ENCODE data around the gene PBLD.
"Not testable (repeated sequence)": the region's sequence is repeated elsewhere in the genome, so short reads cannot be mapped to it uniquely, and the experiment has no call there.

Gene PBLD

GRCh38 chr10:68253346-68253745, 79.4 kb downstream of the PBLD start:
- DNase-seq (ENCODE audit: low read depth) = no peak
- H3K4me3 ChIP-seq (ENCODE audit: low read length) = no peak overlapping the region
- no peak for TF ChIP-seq CTCF (conservative IDR thresholded peaks at IDR 0.05; ENCODE audit: low read length)

- no peak for DNase-seq (ENCODE audit: low read depth)
- no peak for TF ChIP-seq CTCF (conservative IDR thresholded peaks at IDR 0.05; ENCODE audit: low read length)
- no peak overlapping the region for H3K4me3 ChIP-seq (ENCODE audit: low read length)
Measured at GRCh38 chr10:68251625-68252495, 80.9 kb downstream of the PBLD start.

GRCh38 chr10:68251151-68251550, 81.6 kb downstream of the PBLD start:
- no peak for DNase-seq (ENCODE audit: low read depth)
- TF ChIP-seq CTCF (conservative IDR thresholded peaks at IDR 0.05; ENCODE audit: low read length) = no peak
- no peak overlapping the region for H3K4me3 ChIP-seq (ENCODE audit: low read length)

- no peak for TF ChIP-seq CTCF (conservative IDR thresholded peaks at IDR 0.05; ENCODE audit: low read length)
- DNase-seq (ENCODE audit: low read depth) = no peak
- no peak overlapping the region for H3K4me3 ChIP-seq (ENCODE audit: low read length)
Measured at GRCh38 chr10:68249297-68249696, 83.4 kb downstream of the PBLD start.

GRCh38 chr10:68247931-68248330, 84.8 kb downstream of the PBLD start:
- no peak overlapping the region for H3K4me3 ChIP-seq (ENCODE audit: low read length)
- no peak for TF ChIP-seq CTCF (conservative IDR thresholded peaks at IDR 0.05; ENCODE audit: low read length)
- DNase-seq (ENCODE audit: low read depth) = no peak

GRCh38 chr10:68246397-68246796, 86.3 kb downstream of the PBLD start:
- not testable (repeated sequence) for H3K4me3 ChIP-seq (ENCODE audit: low read length); DNase-seq (ENCODE audit: low read depth)

GRCh38 chr10:68242051-68242450, 90.7 kb downstream of the PBLD start:
- H3K4me3 ChIP-seq (ENCODE audit: low read length) = no peak overlapping the region
- no peak for DNase-seq (ENCODE audit: low read depth)
- TF ChIP-seq CTCF (conservative IDR thresholded peaks at IDR 0.05; ENCODE audit: low read length) = no peak
